RWPE2 (cell line): ENCODE measurements around the gene EXOC7.

ENCODE experiments used
- ATAC-seq: fragments of 200-7000 bp; cut with Tn5 transposase; 3 replicates; pipeline ENCODE4 v1.9.1; 2021; ENCODE audit warnings: low read depth
- DNase-seq: peaks from one replicate; pipeline ENCODE4 v3.0.0-alpha.2; 2020; ENCODE audit warnings: low spot score
- H3K27ac ChIP-seq: fragments of 450-650 bp; 2 replicates; pipeline ENCODE4 v1.5.1; 2017; ENCODE audit warnings: mild to moderate bottlenecking; ENCODE audit not compliant: poor library complexity, severe bottlenecking
- H3K27me3 ChIP-seq: fragments of 250-450 bp; sonication (Bioruptor Pico); 2 replicates; pipeline ENCODE4 v1.5.1; 2021; ENCODE audit warnings: mild to moderate bottlenecking, moderate library complexity; ENCODE audit not compliant: insufficient read depth, poor library complexity, severe bottlenecking
- H3K36me3 ChIP-seq: fragments of 250-450 bp; sonication (Bioruptor Pico); 2 replicates; pipeline ENCODE4 v1.5.1; 2020; ENCODE audit warnings: low read depth, mild to moderate bottlenecking, moderate library complexity
- H3K4me1 ChIP-seq: fragments of 250-450 bp; sonication (Bioruptor Pico); 2 replicates; pipeline ENCODE4 v1.5.1; 2021; ENCODE audit warnings: mild to moderate bottlenecking, moderate library complexity; ENCODE audit not compliant: insufficient read depth, poor library complexity, severe bottlenecking
- H3K4me3 ChIP-seq: fragments of 250-450 bp; sonication (Bioruptor Pico); 2 replicates; pipeline ENCODE4 v1.5.1; 2021; ENCODE audit warnings: mild to moderate bottlenecking, moderate library complexity; ENCODE audit not compliant: severe bottlenecking
- H3K9me3 ChIP-seq: fragments of 250-450 bp; sonication (Bioruptor Pico); 2 replicates; pipeline ENCODE4 v1.5.1; 2021; ENCODE audit warnings: mild to moderate bottlenecking, moderate library complexity; ENCODE audit not compliant: severe bottlenecking
- CTCF ChIP-seq: fragments of 450-650 bp; IDR thresholded peaks from one replicate; pipeline ENCODE4 v1.5.1; 2017; ENCODE audit warnings: mild to moderate bottlenecking, moderate library complexity; ENCODE audit not compliant: poor library complexity, severe bottlenecking

Gene EXOC7

GRCh38 chr17:76086384-76086783 is 17.2 kb downstream of the EXOC7 start:
- H3K36me3 ChIP-seq = peaks cover 42% of the 10 kb centered on the region
- no peaks in the 10 kb centered on the region for H3K4me1 ChIP-seq
- H3K9me3 ChIP-seq = no peaks in the 10 kb centered on the region
- no peak overlapping the region for H3K27ac ChIP-seq
- H3K4me3 ChIP-seq = no peak overlapping the region
- no peak for DNase-seq
- TF ChIP-seq CTCF = no peak
- no peak for ATAC-seq
- H3K27me3 ChIP-seq = no peaks in the 10 kb centered on the region

- no peak for TF ChIP-seq CTCF
- Histone ChIP-seq H3K27me3 (no peaks in the 10 kb centered on the region), H3K27ac (no peak overlapping the region), H3K36me3 (peaks cover 42% of the 10 kb centered on the region), H3K4me1 (no peaks in the 10 kb centered on the region), H3K4me3 (no peak overlapping the region), H3K9me3 (no peaks in the 10 kb centered on the region)
- ATAC-seq (no peak), DNase-seq (no peak)
Observed at GRCh38 chr17:76085731-76086366, 17.7 kb downstream of the EXOC7 start.

GRCh38 chr17:76085066-76085730 is 18.4 kb downstream of the EXOC7 start:
- no peak for ATAC-seq
- no peak overlapping the region for H3K27ac ChIP-seq
- H3K4me1 ChIP-seq = no peaks in the 10 kb centered on the region
- H3K27me3 ChIP-seq = peaks cover under 1% of the 10 kb centered on the region
- H3K4me3 ChIP-seq = no peak overlapping the region
- TF ChIP-seq CTCF = no peak
- H3K9me3 ChIP-seq = no peaks in the 10 kb centered on the region
- no peak for DNase-seq
- peaks cover 40% of the 10 kb centered on the region for H3K36me3 ChIP-seq

- no peak overlapping the region for H3K4me3 ChIP-seq
- no peak overlapping the region for H3K27ac ChIP-seq
- peaks cover 16% of the 10 kb centered on the region for H3K27me3 ChIP-seq
- peaks cover 25% of the 10 kb centered on the region for H3K36me3 ChIP-seq
- TF ChIP-seq CTCF = no peak
- no peaks in the 10 kb centered on the region for H3K9me3 ChIP-seq
- H3K4me1 ChIP-seq = no peaks in the 10 kb centered on the region
- ATAC-seq (no peak), DNase-seq (no peak)
Observed at GRCh38 chr17:76083536-76084182, 19.9 kb downstream of the EXOC7 start.
